CD1c-positive myeloid dendritic cell (primary cell): Measurements from ENCODE around the gene TTLL10.

Experiments
- DNase-seq: peaks from one replicate; pipeline ENCODE4 v3.0.0-alpha.2; 2016; ENCODE audit errors: extremely low spot score

Gene TTLL10

GRCh38 chr1:1205769-1206375 is 32.2 kb downstream of the TTLL10 start:
- DNase-seq = no peak

DNA sequence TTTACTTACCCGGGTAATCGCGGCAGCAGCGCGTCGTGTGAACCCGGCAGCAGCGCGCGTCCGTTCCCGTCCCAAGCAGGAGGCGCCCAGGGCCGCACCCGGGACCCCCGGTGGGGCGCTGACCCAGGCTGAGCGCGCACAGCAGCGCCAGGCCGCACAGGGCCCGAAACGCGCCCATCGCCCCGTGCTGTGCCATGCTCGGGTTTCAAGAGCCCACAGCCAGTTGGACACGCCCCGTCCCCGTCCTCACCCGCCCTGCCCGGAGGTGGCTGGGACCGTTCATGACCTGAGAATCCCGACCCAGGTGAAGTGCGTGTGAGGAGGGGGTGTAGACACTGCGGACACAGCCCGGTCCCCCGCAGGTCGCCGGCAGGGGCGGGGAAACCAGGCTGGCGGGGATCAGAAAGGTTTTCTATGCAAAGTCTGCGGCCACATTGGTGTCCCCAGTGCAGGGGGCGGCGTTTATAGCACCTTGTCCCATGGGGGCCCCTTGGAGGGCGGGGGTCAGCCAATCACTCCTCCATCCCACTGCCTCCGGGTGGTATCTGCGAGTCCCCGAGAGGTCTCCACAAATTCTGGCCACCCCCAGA is 32.8 kb downstream of the TTLL10 start, which contains the start of gene TNFRSF18:
TNFRSF18 (minus strand) TSS at position 217 of the 590 bp plus-strand sequence; CDS start at position 196, 21 bp downstream.
- DNase-seq = no peak

DNA sequence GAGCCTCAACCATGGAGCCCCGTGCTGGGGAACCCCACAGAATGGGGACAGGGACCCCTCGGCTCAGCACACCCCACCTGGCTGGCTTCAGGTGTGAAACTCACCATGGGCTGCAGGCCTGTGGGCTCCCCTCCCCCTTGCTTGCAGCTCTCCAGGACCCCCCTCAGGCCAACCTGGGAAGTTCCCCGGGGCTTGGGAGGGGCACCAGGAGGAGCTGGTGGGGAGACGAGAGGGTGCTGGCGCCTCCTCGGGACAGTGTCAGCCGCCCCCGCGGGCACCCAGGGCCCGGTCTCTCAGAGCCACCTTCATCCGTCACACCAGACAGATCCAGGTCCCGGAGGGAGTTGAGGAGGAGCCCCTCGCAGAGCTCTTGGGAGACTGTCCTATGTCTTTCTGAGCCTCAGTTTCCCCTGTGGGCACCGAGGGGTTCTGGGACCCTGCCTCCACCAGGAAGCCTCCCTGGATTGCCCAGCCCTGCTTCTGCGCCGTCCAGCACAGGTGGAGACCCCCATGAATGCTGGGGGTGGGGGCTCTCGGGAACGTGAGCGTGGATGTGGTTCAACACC is 33.4 kb downstream of the TTLL10 start:
- no peak for DNase-seq

GRCh38 chr1:1207571-1207892 is 33.9 kb downstream of the TTLL10 start:
- DNase-seq = no peak

GRCh38 chr1:1208713-1209433 is 35.2 kb downstream of the TTLL10 start:
- peak; percentile 60 for DNase-seq

DNA sequence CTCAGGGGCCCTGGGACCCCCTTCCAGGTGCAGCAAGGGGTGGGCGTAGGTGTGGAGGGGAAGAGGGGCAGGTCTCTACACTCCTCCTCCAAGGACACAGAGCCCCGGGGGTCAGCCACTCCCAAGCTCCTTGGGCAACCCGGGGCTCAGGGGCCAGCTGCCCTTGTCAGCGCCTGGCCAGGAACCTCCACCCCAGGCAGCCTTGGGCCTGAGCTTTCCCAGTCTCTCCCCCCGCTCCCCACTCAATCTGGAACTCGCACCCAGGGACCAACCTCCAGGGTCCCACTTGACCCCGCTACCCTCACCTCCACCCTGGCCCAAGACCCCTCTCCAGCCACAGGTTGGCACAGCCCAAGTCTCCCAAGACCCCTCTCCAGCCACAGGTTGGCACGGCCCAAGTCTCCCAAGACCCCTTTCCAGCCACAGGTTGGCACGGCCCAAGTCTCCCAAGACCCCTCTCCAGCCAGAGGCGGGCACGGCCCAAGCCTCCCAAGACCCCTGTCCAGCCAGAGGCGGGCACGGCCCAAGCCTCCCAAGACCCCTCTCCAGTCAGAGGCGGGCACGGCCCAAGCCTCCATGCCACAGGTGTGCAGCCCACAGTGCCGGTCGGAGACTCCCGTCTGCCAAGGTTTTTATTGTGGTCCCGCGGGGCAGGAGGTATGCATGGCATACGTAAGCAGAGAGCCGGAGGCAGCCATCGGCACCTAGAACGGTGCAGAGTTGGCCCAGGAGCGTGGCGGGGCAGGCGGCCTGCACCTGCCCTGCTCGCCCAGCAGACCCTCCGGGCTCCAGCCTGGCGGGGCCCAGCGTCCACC is 37.3 kb downstream of the TTLL10 start:
- DNase-seq = no peak

DNA sequence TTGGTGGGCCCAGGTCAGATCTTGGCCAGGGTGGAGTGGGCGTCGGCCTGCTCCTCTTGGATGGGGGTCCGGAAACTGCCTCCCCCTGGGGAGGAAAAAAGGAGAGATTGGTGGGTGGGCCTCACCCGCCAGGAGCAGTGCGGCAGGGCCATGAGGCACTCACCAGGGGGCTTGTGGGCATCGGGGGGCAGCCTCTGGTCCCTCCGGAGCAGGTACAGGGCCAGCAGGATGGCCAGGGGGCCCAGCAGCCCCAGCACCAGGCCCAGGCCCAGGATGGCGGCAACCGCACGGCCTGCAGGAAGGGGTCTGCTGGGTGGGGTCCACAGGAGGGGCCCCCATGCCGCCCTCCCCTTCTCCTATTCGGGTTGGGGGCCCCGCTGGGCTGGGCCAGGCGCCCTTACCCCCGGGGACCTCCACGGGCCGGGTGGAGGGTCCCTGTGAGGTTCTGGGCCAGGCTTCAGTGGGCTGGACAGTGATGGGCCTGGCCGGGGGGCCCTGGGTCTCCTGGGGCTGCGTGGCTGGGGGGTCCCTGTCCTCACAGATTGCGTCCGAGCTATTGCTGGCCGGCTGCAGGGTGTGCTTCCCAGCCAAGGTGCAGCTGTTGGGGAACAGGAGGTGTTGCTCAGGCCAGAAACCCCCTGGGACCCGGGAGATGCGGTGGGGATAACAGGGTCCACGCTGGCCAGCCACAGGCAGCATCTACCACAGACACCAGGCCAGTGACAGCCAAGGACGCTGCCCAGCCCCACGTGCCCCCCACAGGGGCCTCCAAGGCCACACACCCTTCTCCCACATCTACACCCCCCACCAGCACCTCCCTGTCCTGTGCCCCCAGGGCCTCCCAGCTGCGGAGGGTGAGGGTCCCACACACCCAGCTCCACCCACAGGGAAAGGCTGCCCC is 38.1 kb downstream of the TTLL10 start:
- DNase-seq = no peak

- peak; percentile 48 for DNase-seq
These were observed 39.2 kb downstream of the TTLL10 start for GRCh38 chr1:1212780-1213344.

DNA sequence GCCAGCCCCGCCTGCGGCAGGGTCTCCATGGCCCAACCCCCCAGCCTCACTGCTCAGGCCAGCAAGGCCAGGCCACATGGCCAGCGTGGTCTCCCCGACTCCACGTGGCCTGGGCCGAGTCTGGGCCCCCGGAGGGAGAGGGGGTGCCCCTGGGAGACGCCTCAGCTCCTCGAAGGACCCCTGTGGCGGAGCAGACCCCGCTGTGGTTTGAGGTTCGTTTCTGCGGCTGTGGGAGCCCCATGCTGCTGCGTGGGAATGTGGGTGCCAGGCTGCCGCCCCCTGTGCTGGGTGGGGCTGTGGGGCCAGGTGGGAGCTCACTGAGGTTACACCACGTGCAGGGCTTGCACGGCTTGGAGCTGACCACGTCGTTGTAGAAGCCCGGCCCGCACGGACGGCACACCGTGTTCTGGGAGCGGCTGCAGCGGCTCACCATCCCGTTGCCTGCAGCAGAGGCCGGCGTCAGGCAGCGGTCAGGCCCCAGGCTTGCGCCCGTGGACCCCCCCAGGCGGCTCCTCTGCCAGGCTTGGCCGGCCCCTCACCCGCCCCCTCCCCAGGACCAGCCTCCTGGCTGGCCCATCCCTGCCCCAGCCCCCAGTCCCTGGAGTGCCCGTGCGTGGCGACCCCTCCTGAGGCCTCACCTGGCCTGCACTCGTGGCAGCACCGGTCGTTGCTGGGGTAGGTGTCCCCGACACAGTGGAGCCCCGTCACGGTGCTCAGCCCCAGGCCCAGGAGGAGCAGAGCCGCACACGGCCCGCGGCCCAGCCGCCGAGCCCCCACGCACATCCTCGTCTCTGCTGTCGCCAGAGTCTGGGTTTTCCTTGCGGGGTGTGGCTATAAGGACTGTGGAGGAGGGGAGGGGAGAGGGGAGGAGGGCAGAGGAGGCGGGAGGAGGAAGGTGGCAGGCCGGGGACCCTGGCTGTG is 39.9 kb downstream of the TTLL10 start, which contains the start of gene TNFRSF4:
TNFRSF4 (minus strand) TSS at position 809 of the 921 bp plus-strand sequence; CDS start at position 783, 26 bp downstream.
- peak; percentile 30 for DNase-seq

DNA sequence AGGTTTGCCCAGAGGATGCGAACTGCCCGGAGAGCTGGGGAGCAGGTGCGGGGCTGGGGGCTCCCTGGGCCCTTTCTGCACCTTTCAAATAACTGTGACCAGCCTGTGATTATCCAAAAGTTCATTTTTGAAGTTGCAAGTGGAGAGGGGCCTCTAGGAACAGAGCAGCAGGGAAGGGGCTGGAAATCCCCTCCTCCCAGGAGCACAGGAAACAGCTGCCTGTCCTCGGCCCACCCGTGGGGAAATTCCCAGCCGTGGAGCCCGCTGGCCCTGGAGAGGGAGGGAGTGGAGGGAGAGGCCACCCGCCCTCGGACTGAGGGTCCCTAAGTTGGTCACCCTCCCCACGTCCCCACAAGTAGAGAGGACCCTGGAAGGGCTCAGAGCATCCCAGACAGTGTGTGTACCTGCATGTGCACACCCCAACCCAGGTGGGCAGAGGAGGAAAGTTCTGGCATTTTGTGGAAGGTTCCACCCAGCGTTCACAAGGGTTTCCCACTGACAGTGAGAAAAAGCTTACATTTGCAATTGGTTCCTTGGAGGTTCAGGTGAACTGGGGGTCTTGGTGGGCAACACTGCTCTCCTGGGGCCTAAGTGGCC is 41.5 kb downstream of the TTLL10 start:
- DNase-seq = no peak

DNA sequence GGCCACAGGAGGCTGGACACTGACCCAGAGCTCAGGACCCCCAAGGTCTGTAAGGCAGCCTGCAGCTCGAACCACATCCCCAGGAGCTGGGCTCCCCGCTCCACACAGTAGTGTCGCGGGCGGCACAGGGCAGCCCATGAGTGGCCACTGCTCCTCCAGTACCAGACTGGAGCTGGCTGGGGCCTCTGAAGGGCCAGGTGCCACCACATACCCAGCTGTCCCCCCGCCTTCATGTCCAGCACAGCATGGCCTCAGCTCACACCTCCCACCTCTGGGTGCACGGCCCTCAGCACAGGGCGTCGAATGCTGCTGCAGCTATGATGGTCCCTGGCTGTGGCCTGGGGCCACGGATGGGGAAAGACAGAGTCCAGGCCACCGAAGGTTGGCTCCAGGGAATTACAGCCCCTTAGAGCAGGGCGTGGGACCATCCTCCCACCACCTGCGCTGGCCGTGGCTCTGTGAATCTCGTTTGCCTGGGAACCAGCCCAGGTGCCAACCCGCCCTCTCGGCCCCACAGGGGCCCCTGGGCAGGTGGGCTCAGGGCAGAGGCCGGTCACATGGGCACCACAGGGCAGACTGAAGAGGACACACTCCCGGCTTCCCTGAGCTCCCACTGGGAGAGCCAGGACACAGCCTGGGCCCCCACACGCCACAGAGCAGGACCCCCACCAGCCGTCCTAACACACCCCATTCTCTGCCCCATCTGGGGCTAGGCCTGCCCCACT is 42.4 kb downstream of the TTLL10 start:
- no peak for DNase-seq

DNA sequence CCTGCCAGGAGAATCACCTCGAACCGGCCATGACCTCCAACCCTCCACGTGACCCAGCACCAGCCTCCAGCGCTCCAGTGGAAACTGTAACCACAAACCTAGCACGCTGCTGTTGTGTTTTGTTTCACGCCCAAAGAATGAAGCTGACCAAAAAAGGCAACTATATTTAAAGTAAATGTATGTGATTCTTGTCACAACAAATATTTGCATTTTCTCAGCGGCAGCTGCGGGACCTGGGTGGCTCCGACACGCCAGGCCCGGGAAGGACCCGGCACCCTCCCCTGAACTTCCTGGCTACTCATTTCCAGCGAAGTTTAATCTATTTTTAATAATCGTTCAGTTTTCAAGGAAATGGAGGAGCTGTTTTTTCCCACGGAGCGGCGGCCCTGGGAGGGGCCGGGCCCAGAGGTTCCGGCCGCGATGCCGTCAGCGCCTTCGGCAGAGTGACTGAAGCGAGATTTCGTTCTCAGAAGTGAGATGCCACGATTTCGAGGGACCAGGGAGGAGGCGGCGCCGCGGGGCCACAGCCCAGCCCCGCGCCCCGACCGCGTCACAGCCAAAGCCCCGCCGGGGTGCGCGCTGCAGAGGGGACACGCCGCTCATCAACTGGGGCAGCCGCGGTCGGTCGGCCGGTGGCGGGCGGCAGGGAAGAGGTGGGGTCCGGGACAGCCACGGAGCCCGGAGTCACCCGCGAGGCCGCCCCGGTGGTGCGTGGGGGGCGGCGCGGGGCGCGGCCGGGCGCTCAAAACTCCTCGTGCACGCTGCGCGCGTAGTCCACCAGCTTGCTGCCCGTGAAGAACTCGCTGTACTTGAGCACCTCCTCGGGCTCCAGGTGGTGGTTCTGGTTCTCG is 43.3 kb downstream of the TTLL10 start:
- no peak for DNase-seq

DNA sequence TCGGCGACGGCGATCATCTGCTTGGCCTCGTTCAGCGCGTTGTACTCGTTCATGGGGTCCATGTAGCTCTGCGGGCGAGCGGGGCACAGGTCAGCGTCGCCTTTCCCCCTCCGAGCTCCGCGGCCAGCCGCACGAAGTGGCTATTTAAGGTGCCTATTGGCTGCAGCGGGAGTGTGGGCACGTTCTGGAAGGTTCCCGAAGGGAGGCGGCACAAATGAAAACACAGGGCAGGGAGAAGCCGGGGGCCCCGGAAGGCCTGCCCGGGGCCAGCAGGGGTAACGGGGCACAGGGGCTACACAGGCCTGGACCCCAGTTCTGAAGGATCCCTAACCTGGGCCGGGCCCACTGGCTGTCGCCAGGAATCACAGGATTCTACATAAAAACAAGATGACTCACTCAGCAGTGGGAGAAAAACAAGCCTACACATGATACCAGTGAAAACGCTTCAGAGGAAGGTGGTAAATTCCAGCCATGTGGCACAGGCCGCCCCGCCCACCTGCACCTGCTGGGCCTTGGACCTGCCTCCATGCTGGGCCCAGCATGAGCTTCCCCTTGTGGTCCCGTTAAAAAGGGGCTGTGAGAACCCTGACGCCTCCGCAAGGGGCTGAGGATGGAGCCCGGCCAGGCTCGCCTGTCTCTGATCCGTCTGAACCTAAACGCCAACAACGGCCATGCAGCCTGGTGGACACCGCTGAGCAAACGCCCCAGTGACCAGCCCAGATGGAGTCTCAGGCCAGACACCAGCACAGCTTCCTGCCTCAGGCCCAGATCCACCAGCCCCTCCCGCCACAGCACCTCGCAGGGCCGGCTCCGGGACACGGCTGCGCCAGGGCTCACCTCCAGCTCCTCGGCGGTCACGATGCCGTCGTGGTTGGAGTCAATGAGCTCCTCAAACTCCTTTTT is 44.2 kb downstream of the TTLL10 start:
- peak; percentile 19 for DNase-seq

GRCh38 chr1:1218524-1219200 is 45.0 kb downstream of the TTLL10 start:
- DNase-seq = no peak

DNA sequence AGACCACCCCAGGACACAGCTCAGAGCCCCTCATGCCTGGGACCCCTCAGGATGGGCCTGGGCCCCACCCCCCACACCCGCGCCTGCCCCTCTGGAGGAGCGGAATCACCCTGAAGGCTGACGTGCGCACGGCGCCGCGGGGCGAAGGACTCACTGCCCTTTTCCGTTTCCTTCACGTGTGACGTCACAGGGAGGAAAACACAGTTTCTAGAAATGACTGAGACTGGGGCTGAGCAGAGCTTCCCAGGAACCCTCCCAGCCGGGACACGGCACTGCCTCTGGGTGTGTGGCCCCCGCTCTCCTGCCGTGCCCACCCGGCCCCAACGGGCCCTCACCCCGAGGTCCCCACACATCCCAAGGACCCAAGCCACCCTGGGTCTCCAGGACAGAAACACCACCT is 45.7 kb downstream of the TTLL10 start:
- DNase-seq = no peak

GRCh38 chr1:1220197-1220596 is 46.5 kb downstream of the TTLL10 start:
- no peak for DNase-seq
